NCI-H1092 (cell line): ENCODE measurements around the gene SERF2.
"Not testable (repeated sequence)": the region's sequence is repeated elsewhere in the genome, so short reads cannot be mapped to it uniquely, and the experiment has no call there.

Experiments
- DNase-seq: peaks from one replicate; lab custom pipeline; 2025; lab: John Stamatoyannopoulos, UW

SERF2 gene

GRCh38 chr15:43794269-43795037, 2.3 kb downstream of the SERF2 start:
- DNase-seq, result no peak

DNA sequence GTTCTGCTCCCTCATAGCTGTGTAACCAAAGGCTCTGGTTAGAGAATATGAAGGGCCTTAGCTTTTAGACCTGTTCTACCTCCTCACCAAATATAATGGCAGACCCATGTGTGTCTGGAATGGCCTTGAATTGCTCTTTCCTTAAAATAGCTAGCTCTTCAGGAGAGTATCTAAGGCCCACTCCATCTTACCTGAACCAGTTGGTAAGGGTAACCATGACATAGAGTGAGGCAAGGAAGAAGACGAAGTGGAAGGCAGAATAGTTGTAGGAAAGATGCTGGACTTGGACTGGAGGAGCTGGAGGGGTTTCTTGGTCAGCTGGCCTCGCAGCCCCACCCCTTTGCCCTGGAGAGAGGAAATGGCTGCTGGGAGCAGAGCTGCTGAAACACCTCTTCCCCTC, 3.1 kb downstream of the SERF2 start:
- no peak for DNase-seq

- no peak for DNase-seq
Observed at GRCh38 chr15:43795997-43796396, 3.9 kb downstream of the SERF2 start.

DNA sequence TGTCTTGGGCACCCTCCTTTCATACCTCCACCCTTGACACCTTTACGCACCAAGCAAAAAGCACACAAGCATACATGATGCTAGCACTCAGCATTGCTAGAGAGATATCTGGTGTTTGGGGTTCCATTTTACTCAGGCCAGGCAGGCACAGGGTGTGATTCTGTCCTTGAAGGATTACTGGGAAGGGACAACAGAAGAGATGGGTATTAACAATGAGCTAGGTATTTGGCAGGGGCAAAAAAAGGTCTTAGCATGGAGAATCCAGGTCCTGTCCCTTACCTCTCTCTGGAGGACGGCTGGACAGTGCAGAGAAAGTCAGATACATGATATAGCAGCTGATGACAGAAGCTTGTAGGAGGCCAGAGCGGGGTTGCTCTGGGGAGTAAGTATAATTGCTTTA, 4.4 kb downstream of the SERF2 start:
- no peak for DNase-seq

GRCh38 chr15:43799209-43799944, 7.3 kb downstream of the SERF2 start:
- DNase-seq, result no peak

DNA sequence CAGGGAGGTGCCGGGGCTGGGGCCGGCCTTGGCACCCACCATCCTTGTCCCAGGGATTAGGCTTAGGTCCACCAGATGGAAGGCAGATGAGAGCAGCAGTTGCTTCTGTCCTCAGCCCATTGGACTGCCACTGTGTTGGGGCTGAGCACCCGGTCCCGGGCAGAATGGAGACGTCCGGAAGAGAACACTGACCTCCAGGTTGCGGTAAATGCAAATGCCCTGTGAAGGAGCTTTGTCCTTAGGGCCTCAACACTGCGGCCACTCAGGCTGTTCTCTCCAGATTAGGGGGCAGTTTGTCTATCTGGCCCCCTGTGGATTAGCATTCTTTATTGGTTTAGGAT, 7.8 kb downstream of the SERF2 start, which contains the start of gene SERINC4:
TSS of gene SERINC4 (minus strand) at position 276 of the 341 bp plus-strand sequence. CDS start at position 42, 234 bp downstream.
- DNase-seq, result no peak

DNA sequence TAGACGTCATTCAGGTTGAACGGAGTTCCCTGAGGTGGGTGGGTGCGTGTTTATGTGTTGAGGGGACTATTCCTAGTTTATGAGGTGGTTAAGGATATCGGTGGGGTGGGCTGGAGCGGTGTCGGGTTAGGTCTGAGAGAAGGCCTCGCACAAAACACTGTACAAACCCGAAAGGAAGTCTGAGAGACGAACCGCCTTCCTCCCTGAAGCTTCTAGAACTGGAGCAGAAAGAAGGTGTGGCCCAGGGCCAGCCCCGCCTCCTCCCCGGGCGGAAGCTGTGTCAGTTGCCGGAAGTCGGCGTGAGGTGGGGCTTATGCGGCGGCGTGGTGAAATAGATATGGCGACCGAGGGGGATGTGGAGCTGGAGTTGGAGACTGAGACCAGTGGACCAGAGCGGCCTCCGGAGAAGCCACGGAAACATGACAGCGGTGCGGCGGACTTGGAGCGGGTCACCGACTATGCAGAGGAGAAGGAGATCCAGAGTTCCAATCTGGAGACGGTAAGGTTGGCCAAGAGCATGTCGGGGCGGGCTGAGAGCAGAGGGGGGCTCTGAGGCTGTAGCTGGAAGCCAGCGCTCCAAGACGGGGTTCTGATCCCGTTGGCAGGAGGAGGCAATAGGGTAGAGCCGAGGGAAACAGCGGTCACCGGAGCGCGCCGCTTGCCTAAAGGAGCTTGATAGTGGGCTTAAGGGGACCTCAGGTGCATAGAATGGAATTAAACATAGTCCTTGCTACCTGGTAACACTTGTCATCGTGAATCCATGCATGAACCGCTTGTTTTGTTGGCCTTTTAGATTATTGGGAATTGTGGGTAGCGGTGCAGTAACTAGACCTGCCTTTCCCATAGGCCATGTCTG, 8.4 kb downstream of the SERF2 start, which contains the start of gene HYPK:
TSS of gene HYPK (plus strand) at position 314 of the 856 bp plus-strand sequence. CDS start at position 338, 24 bp downstream.
- DNase-seq, result peak; percentile 63

DNA sequence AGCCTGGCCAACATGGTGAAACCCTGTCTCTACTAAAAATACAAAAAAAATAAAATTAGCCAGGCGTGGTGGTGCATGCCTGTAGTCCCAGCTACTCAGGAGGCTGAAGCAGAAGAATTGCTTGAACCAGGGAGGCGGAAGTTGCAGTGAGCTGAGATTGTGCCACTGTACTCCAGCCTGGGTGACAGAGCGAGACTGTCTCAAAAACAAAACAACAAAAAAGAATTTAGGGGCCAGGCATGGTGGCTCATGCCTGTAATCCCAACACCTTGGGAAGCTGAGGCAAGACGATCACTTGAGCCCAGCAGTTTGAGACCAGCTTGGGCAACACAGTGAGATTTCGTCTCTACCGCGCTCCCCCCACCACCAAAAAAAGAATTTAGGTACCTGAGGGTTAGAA, 10.6 kb downstream of the SERF2 start:
- DNase-seq, result not testable (repeated sequence)

DNA sequence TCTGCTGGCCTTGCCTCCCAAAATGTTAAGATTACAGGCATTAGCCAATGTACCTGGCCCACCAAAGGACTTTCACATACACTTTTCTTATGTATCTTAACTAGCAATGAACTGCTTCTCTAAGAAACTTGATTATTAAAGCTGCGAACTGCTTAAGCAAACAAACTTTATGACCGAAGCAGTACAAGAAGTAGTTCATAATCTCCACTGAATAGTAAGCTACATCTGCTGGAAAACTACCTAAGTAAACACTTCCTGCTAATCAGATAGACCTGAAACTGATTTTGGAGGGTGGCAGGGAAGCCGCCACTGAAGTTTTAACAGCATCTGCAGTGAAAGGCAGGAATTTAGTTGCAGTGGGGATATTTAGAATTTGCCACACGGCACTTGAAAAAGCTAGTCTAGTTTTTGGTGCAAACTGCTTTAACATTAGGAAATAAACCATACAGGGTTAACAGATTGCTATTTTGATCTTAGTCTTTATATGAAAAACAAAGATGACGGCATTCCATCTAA, 16.4 kb downstream of the SERF2 start:
- no peak for DNase-seq

DNA sequence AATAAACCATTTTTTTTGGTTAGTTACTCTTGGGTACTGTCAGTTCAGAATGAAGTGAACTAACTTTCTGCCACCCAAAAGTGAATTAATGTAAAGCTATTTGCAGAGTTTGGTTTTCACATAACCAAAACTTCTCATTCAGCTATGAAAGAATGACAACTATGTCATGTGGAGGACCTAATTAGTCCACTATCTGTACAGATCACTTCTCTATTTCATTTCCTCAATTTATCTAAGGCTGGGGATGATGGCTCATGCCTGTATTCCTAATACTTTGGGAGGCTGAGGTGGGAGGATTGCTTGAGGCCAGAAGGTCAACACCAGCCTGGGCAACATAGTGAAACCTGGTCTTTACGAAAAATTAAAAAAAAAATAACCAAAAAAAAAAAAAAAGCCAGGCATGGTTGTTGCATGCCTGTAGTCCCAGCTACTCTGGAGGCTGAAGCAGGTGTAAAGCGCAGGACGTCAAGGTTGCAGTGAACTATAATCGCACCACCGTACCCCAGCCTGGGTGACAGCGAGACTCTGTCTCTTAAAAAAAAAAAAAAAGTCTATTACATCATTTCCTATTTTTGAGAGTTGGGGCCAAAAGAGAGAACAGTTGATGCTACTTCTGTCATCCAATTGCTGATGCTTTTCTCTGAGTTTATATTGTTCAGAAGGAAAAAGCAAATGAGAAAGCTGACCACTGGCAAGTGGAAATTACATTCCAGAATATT, 17.0 kb downstream of the SERF2 start:
- DNase-seq, result no peak

- not testable (repeated sequence) for DNase-seq
Observed at GRCh38 chr15:43815064-43815463, 22.9 kb downstream of the SERF2 start.

- DNase-seq, result no peak
Observed at GRCh38 chr15:43821505-43821904, 29.4 kb downstream of the SERF2 start.

DNA sequence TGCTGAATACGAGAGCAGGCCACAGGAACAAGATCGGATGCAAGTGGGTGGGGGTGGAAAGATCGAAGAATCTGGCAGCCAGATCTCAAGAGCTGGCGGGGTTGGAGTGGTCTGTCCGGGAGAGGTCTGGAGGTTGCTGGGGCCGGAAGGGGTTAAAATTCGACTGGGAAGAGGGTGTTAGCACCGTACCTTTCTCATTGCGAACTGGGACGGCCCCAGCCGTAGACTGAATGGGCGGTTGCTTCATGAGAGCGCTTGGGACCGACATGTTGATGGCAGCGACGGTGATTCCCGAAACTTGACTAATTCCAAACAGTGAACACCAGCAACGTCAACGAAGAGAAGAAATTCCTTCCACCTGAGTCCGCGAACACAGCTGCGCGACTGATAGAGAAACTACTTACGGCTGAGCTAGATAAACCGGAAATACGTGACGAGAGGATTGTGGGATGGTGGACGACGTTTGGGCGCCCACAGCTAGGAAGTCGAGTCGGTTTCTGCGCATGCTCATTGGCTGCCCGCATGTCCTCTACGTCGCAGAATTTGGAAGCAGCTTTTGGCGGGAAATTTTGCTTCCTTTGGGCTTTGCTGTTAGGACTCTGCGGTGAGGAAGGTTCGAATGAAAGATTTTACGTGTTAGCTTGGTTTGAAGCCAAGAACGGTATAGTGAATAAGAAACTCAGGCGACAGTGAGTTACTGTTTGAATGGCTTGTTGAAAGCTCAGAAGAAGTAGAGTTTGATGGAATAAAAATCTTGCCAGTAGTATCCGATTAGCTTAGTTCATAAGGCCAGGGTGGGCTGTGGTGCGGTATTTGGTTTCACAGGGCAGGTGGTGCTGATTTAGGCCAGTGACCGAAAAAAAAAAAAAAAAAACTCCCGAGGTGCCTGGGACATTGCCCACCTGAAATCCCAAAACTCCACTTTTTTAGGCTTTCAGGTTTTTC, 32.5 kb downstream of the SERF2 start, which contains the start of gene MFAP1:
TSS of gene MFAP1 (minus strand) at position 389 of the 945 bp plus-strand sequence. CDS start at position 268, 121 bp downstream.
- DNase-seq, result peak; percentile 91

DNA sequence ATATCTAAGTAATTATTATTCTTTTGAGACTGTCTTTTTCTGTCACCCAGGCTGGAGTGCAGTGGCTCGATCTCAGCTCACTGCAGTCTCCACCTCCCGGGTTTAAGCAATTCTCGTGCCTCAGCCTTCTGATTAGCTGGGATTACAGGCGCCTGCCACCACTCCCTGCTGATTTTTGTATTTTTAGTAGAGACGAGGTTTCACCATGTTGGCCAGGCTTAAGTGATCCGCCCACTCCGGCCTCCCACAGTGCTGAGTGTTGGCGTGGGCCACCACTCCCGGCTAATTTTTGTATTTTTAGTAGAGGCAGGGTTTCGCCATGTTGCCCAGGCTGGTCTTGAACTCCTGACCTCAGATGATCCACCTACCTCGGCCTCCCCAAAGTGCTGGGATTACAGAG, 33.2 kb downstream of the SERF2 start:
- not testable (repeated sequence) for DNase-seq

GRCh38 chr15:43826029-43826507, 33.9 kb downstream of the SERF2 start:
- DNase-seq, result no peak

DNA sequence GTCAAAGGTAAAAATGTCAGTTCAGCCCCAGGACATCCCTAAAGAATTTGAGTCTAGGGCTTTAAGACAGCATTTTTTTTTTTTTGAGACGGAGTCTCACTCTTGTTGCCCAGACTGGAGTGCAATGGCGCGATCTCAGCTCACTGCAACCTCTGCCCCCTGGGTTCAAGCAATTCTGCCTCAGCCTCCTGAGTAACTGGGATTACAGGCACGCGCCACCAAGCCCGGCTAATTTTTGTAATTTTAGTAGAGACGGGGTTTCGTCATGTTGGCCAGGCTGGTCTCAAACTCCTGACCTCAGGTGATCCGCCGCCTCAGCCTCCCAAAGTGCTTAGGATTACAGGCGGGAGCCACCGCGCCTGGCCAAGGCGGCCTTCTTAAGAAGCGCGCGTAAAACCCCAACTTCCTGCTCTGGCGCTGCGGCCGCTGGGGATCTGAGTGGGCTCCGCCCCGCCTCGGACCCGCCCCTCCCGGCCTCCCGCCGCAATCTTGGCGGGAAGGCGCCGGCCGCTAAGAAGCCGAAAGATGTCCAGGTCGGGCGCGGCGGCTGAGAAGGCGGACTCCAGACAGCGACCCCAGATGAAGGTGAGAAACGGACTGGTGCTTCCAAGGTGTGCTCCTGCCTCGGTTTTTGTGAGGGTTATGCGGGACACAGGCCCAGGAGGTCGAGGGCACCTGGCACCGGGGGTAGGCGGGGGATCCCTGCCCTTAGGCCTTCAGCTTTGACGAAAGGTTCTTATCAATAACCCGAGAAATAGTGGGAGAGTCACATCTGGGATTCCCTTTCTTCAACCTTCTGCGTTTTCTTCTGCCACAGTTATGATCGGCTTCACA, 34.6 kb downstream of the SERF2 start, which contains the start of gene WDR76:
TSS of gene WDR76 (plus strand) at position 495 of the 834 bp plus-strand sequence. CDS start at position 526, 31 bp downstream.
- peak; percentile 71 for DNase-seq

DNA sequence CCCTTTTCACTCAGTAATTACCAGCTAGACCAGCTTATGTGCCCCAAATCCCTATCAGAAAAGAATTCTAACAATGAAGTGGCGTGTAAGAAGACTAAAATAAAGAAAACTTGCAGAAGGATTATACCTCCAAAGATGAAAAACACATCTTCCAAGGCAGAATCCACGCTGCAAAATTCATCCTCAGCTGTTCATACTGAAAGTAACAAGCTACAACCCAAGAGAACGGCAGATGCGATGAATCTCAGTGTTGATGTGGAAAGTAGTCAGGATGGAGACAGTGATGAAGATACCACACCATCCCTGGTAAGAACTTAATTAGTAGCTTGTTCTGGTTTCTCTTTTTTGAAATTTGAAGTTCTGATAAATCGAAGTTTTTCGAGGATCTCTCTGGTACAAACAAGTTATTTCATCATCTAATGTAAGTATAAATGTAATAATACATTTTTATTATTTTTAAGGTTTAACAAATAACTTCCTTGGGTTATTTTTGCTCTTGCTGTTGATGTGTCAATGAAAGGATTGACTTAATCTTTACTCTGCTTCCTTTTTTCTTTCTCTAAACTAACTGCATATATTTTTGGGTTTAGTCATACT, 36.0 kb downstream of the SERF2 start:
- no peak for DNase-seq

DNA sequence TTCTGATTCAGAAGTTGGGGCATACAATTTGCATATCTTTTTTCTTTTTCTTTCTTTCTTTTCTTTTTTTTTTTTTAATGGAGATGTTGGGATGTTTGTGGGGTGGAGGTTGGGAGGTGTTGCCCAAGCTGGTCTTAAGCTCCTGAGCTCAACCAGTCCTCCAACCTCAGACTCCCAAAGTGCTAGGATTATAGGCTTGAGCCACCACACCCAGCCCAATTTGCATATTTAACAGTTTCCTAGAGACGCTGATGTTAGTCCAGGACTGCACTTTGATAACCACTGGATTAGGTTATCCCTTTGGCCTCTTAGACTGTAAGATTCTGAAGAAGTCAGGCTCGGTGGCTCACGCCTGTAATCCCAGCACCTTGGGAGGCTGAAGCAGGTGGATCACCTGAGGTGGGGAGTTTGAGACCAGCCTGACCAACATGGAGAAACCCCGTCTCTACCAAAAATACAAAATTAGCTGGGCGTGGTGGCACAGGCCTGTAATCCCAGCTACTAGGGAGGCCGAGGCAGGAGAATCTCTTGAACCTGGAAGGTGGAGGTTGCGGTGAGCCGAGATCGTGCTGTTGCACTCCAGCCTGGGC, 37.9 kb downstream of the SERF2 start:
- not testable (repeated sequence) for DNase-seq
